Thyroid gland (tissue), 4 donors: ENCODE results near the gene LSP1.

ENCODE experiments used
- CTCF ChIP-seq, 6 experiments: fragments of 200-600 bp in 3 of 6; fragments of 450-650 bp in 3 of 6; sonication (generic) in 3 of 6; IDR thresholded peaks; one replicate each; pipeline ENCODE4 v1.5.1; 2016 to 2019; ENCODE audit warnings: antibody characterized with exemption in 6 of 6, mild to moderate bottlenecking in 2 of 6, inconsistent platforms in 1 of 6, moderate library complexity in 1 of 6
- POLR2A ChIP-seq, 2 donors: fragments of 450-650 bp; IDR thresholded peaks; one replicate each; pipeline ENCODE4 v1.6.1; 2017; ENCODE audit warnings: antibody characterized with exemption in 2 of 2, mild to moderate bottlenecking in 2 of 2, moderate library complexity in 1 of 2

- TF ChIP-seq POLR2A (IDR thresholded peaks at IDR 0.05) (no peak), CTCF (IDR thresholded peaks at IDR 0.05) (no peak)
These were observed 21.3 kb upstream of the LSP1 start for GRCh38 chr11:1831338-1832210.
